MM.1S (cell line): ENCODE results near the gene RPL18.
"Not testable (repeated sequence)": the region's sequence is repeated elsewhere in the genome, so short reads cannot be mapped to it uniquely, and the experiment has no call there.

Experiments
- DNase-seq: peaks from one replicate; pipeline ENCODE4 v3.0.0-alpha.2; 2015
- H2AFZ ChIP-seq: fragments of 300-600 bp; sonication (generic); 2 replicates; pipeline ENCODE4 v1.6.0; 2016; ENCODE audit warnings: antibody characterized with exemption, low read length
- H3F3A ChIP-seq: fragments of 300-600 bp; sonication (generic); 2 replicates; pipeline ENCODE4 v1.6.1; 2016; ENCODE audit warnings: mild to moderate bottlenecking, antibody characterized with exemption, low read length, moderate library complexity, mixed read lengths; ENCODE audit not compliant: insufficient read depth
- H3K27ac ChIP-seq: fragments of 300-600 bp; sonication (generic); 2 replicates; pipeline ENCODE4 v1.5.1; 2016; ENCODE audit warnings: mild to moderate bottlenecking, low read length
- H3K27me3 ChIP-seq: fragments of 300-600 bp; sonication (generic); replicated peaks from 2 replicates; pipeline ENCODE4 v1.6.0; 2016; ENCODE audit warnings: low read length; ENCODE audit not compliant: insufficient read depth
- H3K36me3 ChIP-seq: fragments of 300-600 bp; sonication (generic); replicated peaks from 2 replicates; pipeline ENCODE4 v1.6.1; 2016; ENCODE audit warnings: mild to moderate bottlenecking, low read length, mixed read lengths; ENCODE audit not compliant: insufficient read depth
- H3K4me1 ChIP-seq: fragments of 300-600 bp; sonication (generic); 2 replicates; pipeline ENCODE4 v1.6.1; 2016; ENCODE audit warnings: low read length, mixed read lengths
- H3K4me2 ChIP-seq: fragments of 300-600 bp; sonication (generic); 2 replicates; pipeline ENCODE4 v1.6.0; 2016; ENCODE audit warnings: low read depth, low read length
- H3K4me3 ChIP-seq: fragments of 300-600 bp; sonication (generic); 2 replicates; pipeline ENCODE4 v1.5.1; 2016; ENCODE audit warnings: low read length, mixed read lengths
- H3K79me2 ChIP-seq: fragments of 300-600 bp; sonication (generic); 2 replicates; pipeline ENCODE4 v1.6.1; 2016; ENCODE audit warnings: mixed run types, low read length, mixed read lengths
- H3K9ac ChIP-seq: fragments of 300-600 bp; sonication (generic); 2 replicates; pipeline ENCODE4 v1.6.1; 2016; ENCODE audit warnings: low read length, mixed read lengths
- H3K9me2 ChIP-seq: fragments of 300-600 bp; sonication (generic); replicated peaks from 2 replicates; pipeline ENCODE4 v1.6.1; 2016; ENCODE audit warnings: mild to moderate bottlenecking, low read length, mixed read lengths; ENCODE audit not compliant: insufficient read depth
- H3K9me3 ChIP-seq: fragments of 300-600 bp; sonication (generic); replicated peaks from 2 replicates; pipeline ENCODE4 v1.6.1; 2016; ENCODE audit warnings: mild to moderate bottlenecking, low read length, mixed read lengths; ENCODE audit not compliant: insufficient read depth
- H4K20me1 ChIP-seq: fragments of 300-600 bp; sonication (generic); 2 replicates; pipeline ENCODE4 v1.6.1; 2016; ENCODE audit warnings: mild to moderate bottlenecking, low read length, moderate library complexity, mixed read lengths; ENCODE audit not compliant: insufficient read depth
- CTCF ChIP-seq: fragments of 300-600 bp; sonication (generic); IDR thresholded peaks from 2 replicates; pipeline ENCODE4 v1.5.1; 2016; ENCODE audit warnings: antibody characterized with exemption, low read length, mixed read lengths
- EZH2 ChIP-seq: fragments of 300-600 bp; sonication (generic); optimal IDR thresholded peaks from 2 replicates; pipeline ENCODE3; 2017; ENCODE audit warnings: low read depth, mild to moderate bottlenecking, antibody characterized with exemption, low read length, mixed read lengths
- EZH2phosphoT487 ChIP-seq: fragments of 300-600 bp; sonication (generic); IDR thresholded peaks from 2 replicates; pipeline ENCODE4 v1.6.1; 2018; ENCODE audit warnings: antibody characterized with exemption, low read length

Gene RPL18

GRCh38 chr19:48582168-48582567, 36.8 kb downstream of the RPL18 start:
- no peak for DNase-seq
- no peak overlapping the region for H3K27ac ChIP-seq
- H3K4me2 ChIP-seq, result no peak overlapping the region
- H4K20me1 ChIP-seq, result no peaks in the 10 kb centered on the region
- H3K79me2 ChIP-seq, result no peaks in the 10 kb centered on the region
- H3K4me1 ChIP-seq, result no peaks in the 10 kb centered on the region
- no peaks in the 10 kb centered on the region for H3F3A ChIP-seq
- no peaks in the 10 kb centered on the region for H3K9me3 ChIP-seq
- no peak overlapping the region for H2AFZ ChIP-seq
- no peaks in the 10 kb centered on the region for H3K36me3 ChIP-seq
- peaks cover 56% of the 10 kb centered on the region for H3K27me3 ChIP-seq
- TF ChIP-seq EZH2 (no peak), CTCF (no peak), EZH2phosphoT487 (no peak)
- no peak overlapping the region for H3K4me3 ChIP-seq
- H3K9me2 ChIP-seq, result no peaks in the 10 kb centered on the region
- no peak overlapping the region for H3K9ac ChIP-seq

- peaks cover 56% of the 10 kb centered on the region for H3K27me3 ChIP-seq
Observed at GRCh38 chr19:48578891-48579290, 40.1 kb downstream of the RPL18 start.

GRCh38 chr19:48577908-48578307, 41.1 kb downstream of the RPL18 start:
- not testable (repeated sequence) for H3K9ac ChIP-seq, H3K9me3 ChIP-seq, H3K36me3 ChIP-seq, H3K9me2 ChIP-seq, H3K79me2 ChIP-seq, DNase-seq, H3K4me2 ChIP-seq, H4K20me1 ChIP-seq, H2AFZ ChIP-seq, H3K4me3 ChIP-seq, H3K27ac ChIP-seq, H3K4me1 ChIP-seq, H3F3A ChIP-seq
- H3K27me3 ChIP-seq, result peaks cover 51% of the 10 kb centered on the region

More at GRCh38 chr19:48578891-48579290, 40.1 kb downstream of the RPL18 start:
- Histone ChIP-seq H2AFZ (no peak overlapping the region), H3K4me2 (no peak overlapping the region), H3K9ac (no peak overlapping the region), H3K79me2 (no peaks in the 10 kb centered on the region), H3K36me3 (no peaks in the 10 kb centered on the region), H3K9me3 (no peaks in the 10 kb centered on the region), H4K20me1 (no peaks in the 10 kb centered on the region), H3K9me2 (no peaks in the 10 kb centered on the region), H3K27ac (no peak overlapping the region), H3F3A (no peaks in the 10 kb centered on the region), H3K4me1 (no peaks in the 10 kb centered on the region), H3K4me3 (no peak overlapping the region)
- no peak for TF ChIP-seq CTCF
- no peak for TF ChIP-seq EZH2phosphoT487
- no peak for TF ChIP-seq EZH2
- DNase-seq, result no peak

GRCh38 chr19:48575931-48576622, 42.9 kb downstream of the RPL18 start:
- no peaks in the 10 kb centered on the region for H3K36me3 ChIP-seq
- no peaks in the 10 kb centered on the region for H3F3A ChIP-seq
- no peaks in the 10 kb centered on the region for H3K9me2 ChIP-seq
- peaks cover 52% of the 10 kb centered on the region for H3K27me3 ChIP-seq
- no peaks in the 10 kb centered on the region for H4K20me1 ChIP-seq
- DNase-seq, result no peak
- no peak overlapping the region for H3K4me2 ChIP-seq
- no peak overlapping the region for H3K9ac ChIP-seq
- H3K4me1 ChIP-seq, result no peaks in the 10 kb centered on the region
- TF ChIP-seq EZH2, result no peak
- TF ChIP-seq EZH2phosphoT487, result no peak
- TF ChIP-seq CTCF, result no peak
- H3K27ac ChIP-seq, result no peak overlapping the region
- no peak overlapping the region for H3K4me3 ChIP-seq
- no peaks in the 10 kb centered on the region for H3K79me2 ChIP-seq
- H2AFZ ChIP-seq, result no peak overlapping the region
- H3K9me3 ChIP-seq, result no peaks in the 10 kb centered on the region
